Measurements from ENCODE around the gene NEO1.

DNA sequence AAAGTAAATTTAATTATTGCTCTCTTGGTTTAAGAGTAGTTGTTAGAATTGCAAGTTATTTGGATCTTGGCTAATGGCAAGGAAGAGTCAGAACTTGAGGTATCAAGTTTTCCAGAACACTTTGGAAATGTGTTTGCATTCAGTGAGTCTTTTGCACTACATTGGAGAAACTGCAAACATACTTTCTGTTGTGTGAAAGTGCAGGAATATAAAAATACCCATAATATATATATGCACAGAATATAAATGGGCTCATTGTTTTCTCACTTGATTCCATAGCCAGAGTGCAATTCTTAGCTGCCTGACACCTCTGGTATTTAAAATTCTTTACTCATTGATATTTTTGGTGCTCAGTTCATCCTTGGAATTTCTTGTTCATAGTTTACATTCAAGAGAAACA lies 223.6 kb downstream of the NEO1 start:
- TF ChIP-seq, protein P1, sequence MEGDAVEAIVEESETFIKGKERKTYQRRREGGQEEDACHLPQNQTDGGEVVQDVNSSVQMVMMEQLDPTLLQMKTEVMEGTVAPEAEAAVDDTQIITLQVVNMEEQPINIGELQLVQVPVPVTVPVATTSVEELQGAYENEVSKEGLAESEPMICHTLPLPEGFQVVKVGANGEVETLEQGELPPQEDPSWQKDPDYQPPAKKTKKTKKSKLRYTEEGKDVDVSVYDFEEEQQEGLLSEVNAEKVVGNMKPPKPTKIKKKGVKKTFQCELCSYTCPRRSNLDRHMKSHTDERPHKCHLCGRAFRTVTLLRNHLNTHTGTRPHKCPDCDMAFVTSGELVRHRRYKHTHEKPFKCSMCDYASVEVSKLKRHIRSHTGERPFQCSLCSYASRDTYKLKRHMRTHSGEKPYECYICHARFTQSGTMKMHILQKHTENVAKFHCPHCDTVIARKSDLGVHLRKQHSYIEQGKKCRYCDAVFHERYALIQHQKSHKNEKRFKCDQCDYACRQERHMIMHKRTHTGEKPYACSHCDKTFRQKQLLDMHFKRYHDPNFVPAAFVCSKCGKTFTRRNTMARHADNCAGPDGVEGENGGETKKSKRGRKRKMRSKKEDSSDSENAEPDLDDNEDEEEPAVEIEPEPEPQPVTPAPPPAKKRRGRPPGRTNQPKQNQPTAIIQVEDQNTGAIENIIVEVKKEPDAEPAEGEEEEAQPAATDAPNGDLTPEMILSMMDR (IDR thresholded peaks at IDR 0.05), result no peak
- TF ChIP-seq TAF1 (IDR thresholded peaks at IDR 0.05; ENCODE audit: borderline replicate concordance, low read depth, low read length), result no peak
- no peak for TF ChIP-seq EP300 (IDR thresholded peaks at IDR 0.05; ENCODE audit: borderline replicate concordance in 1 of 2, low read depth in 1 of 2, low read length in 1 of 2)
- TF ChIP-seq JUND (IDR thresholded peaks at IDR 0.05), result no peak
- TF ChIP-seq GATA2 (CRISPR knock-in tag; IDR thresholded peaks at IDR 0.05), result no peak
- no peak for TF ChIP-seq POLR2AphosphoS5 (IDR thresholded peaks at IDR 0.05; ENCODE audit: low read depth, low read length)
